HG03064 (cell line): Measurements from ENCODE around the gene PSD.

Source experiments
- ATAC-seq: cut with Tn5 transposase; IDR thresholded peaks from one replicate; pipeline ENCODE4 v1.9.1; 2021; ENCODE audit warnings: low read depth; ENCODE audit not compliant: unreplicated experiment

PSD gene

DNA sequence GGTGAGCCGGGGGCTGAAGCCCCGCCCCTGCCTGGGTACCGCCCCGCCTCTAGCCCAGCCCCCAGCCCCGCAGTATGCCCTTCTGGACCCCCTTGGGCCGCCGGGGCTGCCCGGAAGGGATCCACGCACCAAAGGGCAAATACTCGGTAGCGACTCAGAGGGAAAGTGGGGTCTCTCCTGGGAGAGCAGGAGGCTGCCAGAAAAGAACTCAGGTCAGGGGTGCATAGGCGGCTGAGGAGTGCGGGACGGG lies 2.8 kb upstream of the PSD start:
- peak; percentile 2 for ATAC-seq

DNA sequence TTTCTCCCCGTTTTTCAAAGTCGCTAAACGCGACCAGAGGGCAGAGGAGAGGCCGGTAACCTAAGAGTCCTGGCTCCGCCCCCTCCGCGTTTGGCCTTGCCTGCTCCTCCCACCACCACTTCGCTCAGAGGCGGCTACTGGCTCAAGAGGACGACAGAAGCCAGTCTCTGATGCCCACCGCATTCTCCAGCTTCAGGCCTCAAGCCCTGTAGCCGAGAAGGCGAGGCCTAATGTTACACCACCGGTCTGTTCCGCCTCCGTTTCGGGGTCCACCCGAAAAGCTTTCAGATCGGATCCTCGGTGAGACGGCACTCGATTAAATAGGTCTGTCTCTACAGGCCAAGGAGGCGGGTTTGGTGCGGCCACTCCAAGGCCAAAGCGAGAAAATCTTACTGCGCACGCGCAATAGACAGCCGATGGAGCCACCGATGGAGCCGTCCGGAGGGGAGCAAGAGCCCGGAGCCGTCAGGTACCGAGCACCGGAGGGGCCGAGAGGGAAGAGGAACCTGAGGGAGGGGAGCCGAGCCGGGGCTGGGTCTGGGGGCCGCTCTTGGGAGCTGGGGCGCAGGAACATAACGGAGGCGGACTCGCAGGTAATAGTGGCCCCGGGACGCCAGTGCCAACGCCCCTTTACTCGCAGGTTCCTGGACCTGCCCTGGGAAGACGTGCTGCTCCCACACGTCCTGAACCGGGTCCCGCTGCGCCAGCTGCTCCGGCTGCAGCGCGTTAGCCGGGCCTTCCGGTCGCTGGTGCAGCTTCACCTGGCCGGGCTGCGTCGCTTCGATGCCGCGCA lies 2.3 kb upstream of the PSD start, which contains the start of gene FBXL15:
Gene FBXL15, plus strand, starts transcription at position 123 of the 793 bp plus-strand sequence. Its CDS starts 294 bp downstream, at position 417.
- ATAC-seq = peak; percentile 44

- ATAC-seq = no peak
Observed at GRCh38 chr10:102420181-102420713, 1.7 kb upstream of the PSD start.

DNA sequence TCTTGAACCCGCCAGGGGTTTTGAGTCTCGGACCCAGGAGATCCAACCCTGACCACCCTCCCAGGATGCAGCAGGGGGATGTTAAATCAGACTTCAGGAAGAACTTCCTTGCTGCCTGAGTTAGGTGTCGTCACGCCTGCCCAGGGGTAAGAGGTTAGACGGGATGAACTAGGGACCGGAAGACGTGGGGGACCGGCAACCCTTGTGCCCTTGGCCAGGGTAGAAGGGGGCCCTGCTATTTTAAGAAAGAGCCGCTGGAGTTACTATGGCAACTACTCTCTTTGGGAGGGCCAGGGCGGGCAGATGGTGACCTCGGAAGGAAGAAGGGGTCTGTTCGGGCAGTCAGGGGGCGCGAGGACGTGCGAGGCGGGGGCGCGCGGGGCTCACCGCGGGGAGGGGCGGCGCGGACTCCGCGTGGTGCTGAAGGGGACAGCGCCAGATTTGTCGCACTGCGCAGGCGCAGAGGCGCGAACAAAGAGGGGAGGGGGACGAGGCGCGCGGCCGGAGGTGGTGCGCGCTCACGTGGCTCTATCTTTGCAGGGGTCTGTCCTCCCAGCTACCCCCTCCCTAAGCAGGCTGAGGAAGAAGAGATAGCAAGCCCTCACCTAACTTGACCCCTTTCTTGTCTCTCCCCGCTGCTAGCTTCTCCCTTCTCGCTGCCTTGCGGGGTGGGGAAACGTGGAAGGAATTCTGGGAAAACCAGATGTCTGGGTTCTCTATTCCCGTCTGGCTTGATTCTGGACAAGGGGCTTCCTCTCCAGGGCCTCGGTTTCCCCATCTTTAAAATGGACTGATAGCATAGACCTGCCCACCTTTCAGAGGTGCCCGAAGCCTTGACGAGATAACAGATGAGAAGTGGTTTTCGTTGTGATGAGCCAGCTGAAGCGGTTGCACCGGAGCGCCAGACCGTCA lies 940 bp upstream of the PSD start:
- ATAC-seq = no peak

- ATAC-seq = no peak
Observed at GRCh38 chr10:102416695-102417094, 1.9 kb downstream of the PSD start.

- no peak for ATAC-seq
Observed at GRCh38 chr10:102416283-102416682, 2.3 kb downstream of the PSD start.

DNA sequence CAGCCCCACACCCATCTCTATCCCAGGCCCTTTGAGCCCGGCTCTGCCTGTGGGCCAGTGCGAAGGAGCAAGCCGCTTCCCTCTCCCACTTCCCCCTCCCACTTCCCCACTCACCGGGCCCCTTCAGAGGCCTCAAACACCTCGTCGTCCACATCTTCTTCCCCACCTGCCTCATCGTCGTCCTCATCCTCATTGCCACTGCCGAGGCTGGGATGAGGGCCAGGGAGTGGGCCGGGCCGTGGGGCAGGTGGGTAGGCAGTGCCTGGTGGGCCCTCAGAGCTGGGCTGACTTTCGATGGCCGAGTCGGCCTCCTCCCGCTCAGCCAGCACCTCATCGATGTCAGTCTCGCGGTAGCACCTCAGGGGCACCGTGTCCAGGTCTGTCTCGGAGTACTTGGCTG lies 3.8 kb downstream of the PSD start:
- no peak for ATAC-seq

- ATAC-seq = no peak
Observed at GRCh38 chr10:102413806-102414561, 4.6 kb downstream of the PSD start.

GRCh38 chr10:102413053-102413705 lies 5.4 kb downstream of the PSD start:
- no peak for ATAC-seq

DNA sequence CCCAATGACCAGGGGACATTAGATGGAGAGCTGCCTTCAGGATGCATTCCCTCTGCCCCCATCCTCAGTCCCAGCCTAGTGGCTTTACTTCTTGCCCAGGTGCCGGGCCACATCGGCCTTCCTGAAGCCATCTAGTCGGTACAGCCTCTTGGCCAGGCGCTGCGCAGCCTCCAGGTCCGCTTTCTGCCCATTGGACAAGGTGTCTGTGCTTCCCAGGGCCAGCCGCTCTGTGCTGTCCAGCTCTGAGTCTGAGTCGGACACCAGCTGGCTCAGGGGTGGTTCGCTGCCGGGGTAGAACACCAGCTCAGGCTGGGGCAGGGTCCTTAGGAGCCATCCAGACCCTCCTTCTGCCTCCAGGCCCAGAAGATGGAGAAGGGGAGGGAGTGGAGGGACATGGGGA lies 6.3 kb downstream of the PSD start:
- no peak for ATAC-seq

DNA sequence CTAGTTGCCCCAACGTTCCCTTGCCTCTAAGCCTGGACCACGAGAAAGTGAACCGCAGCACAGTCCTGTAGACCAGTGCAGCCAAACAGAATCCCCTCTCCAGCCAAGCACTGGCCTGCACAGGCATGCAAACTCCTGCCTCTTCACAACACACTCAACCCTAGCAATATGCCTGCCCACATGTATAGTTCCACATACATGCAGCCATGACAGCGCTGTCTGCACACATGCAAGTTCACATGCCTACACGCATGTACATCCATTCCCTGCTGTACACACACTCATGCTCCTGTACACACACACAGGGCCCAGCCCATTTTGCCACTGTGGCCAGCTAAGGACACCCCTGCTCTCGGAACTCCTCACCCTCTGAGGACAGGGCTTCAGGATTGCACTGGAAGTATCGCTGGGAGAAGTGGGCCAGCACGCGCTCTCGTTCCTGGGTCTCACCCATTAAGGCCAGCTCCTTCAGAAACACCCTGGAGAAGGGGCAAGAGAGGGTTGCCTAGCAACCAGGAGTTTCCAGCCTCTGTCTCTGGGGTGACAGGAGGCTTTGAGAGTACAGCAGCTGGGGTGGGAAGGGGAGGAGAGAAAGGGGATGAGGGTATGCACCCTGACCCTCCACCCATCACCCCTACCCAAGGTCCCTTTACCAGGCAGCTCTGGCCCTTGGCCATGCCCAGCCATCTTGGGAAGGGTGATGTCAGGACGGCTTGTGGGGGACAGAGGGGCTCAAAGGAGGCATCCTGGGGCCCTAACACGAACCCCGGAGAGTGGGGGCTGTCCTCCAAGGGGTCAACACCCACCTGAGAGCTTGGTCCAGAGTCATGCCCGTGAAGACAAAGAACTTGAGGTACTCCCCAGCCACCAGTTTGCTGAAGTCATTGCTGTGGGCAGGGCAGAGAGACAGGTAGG lies 7.0 kb downstream of the PSD start:
- no peak for ATAC-seq

- no peak for ATAC-seq
Observed at GRCh38 chr10:102410429-102411073, 8.0 kb downstream of the PSD start.

DNA sequence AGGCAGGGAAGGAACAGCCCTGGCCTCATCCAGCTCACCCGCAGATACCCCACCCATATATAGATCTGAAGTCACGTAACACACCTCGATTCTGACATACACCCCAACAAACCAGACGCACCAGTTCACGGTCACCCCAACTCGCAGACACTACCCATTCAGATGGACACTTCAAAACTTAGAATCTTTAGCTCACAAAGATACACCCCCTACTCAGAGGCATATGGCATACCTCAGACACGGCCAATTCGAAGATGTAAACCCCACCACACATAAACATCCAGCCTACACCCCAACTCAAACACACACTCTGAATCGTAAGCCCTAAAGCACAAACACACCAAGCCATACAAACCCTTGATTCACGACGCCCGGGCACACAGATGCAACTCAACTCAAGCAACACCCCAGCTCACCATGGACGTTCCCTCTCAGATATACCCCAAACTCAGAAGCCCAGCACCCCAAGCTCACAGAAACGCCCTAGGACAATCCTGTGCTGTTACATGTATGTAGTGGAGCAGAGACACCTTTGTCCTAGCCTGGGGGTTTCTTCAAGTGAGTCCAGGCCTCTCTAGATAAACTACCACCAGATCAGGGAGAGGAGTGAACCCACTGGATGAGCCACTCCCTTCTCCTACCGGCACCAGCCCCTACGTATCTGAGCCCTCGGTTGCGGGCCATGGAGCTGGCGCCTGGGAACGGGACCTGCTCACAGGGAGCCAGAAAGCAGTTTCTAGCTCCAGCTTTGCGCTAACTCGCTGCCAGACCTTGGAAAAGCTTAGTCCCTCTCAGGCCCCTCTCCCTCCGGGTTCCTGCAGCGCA lies 8.8 kb downstream of the PSD start:
- ATAC-seq = no peak

DNA sequence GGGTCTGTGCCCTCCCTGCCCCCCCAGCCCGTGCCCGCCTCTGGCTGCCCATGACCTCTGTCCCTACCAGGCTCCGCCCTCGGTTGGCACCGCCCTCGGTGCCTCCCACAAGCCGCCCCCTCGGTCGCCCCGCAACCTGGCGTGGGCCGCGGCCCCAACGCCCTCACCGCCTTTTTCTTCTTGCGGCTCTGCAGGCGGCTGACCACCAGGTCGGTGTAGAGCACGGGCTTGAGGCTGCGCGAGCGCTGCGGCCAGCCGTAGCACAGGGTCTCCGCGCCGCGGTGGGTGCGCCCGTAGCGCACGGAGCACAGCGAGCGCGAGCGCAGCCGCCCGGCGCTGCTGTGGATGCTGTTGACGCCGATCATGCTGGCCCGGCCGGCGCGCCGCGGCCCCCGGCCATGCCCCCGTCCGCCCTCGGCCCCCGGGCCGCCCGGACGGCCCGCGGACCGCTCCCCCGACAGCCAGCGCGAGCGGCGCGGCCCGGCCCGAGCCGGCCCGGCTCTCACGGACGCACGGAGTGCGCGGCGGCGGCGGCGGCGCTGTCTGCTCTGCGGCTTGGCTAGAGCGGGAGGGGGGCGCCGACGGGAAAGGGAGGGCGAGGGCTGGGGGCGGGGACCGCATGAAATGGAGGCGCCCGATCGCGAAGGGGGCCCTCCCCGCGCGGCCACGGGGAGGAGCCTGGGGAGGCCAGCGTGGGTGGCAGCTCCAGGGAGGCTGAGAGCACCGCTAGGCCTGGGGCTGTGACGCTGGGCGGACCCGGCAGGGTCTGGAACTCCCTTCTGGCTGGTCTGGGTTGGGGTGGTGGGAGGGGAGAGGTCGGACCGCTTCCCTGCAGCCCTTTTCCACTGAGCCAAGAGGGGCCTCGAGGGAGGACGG lies 9.6 kb downstream of the PSD start:
- no peak for ATAC-seq

DNA sequence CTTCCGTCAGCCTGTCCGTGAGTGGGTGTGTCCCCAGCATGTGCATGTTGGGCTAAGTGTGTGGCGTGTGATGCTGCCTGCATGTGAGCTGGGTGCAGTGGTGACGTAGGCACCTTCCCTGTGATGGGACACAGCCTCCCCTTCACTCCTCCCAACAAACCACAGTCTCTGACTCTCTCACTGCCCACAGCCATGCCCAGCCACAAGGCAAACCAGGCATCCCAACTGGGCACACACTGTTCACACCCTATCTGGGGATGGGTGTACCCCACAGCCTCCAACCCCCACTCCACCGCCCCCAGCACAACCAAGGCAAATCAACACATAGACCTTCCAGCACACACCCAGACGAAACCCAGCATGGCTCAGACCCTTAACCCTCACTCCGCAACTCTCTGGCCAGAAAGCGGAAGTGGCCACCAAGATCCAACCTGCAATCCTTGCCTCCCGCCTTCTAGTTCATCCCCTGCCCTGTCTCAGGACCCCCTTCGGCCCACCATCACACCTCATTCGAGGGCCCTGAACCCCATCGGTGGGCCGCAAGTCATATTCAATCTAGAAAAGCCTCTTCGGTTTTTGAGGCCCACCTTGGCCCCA lies 10.4 kb downstream of the PSD start:
- no peak for ATAC-seq

- no peak for ATAC-seq
Observed at GRCh38 chr10:102407425-102408130, 11.0 kb downstream of the PSD start.
